ENCODE measurements around the gene PITX2. TPM values are rescaled to one million over a fixed set of nuclear protein-coding genes. Genes with fewer than 3 reads are reported as not detected.

Gene PITX2
- total and polyA plus RNA-seq, 7 donors, result 12.4 to 66.3 (median 49.2) TPM

- intact Hi-C loops (cut with DNase I), result no loop called here
- no peaks in the 10 kb centered on the region for H3K9me3 ChIP-seq
These were observed 31.4 kb upstream of the PITX2 start for GRCh38 chr4:110654254-110654635.

GRCh38 chr4:110653321-110654253 lies 30.7 kb upstream of the PITX2 start:
- ATAC-seq, result no peak
- no peaks in the 10 kb centered on the region for H3K9me3 ChIP-seq

More at GRCh38 chr4:110654254-110654635, 31.4 kb upstream of the PITX2 start:
- no peak for ATAC-seq
- H3K4me1 ChIP-seq, result no peaks in the 10 kb centered on the region
- no peak overlapping the region for H3K27ac ChIP-seq
- no peaks in the 10 kb centered on the region for H3K36me3 ChIP-seq (ENCODE audit: insufficient read depth in 1 of 2, low read depth in 1 of 2)
- H3K27me3 ChIP-seq (ENCODE audit: insufficient read depth in 3 of 3, low read length in 2 of 3), result no peaks in the 10 kb centered on the region
- H3K4me3 ChIP-seq, result no peak overlapping the region
- no peak for DNase-seq
- TF ChIP-seq CTCF (IDR thresholded peaks at IDR 0.05), result no peak

GRCh38 chr4:110644008-110644407 lies 21.1 kb upstream of the PITX2 start:
- no peak for TF ChIP-seq CTCF (IDR thresholded peaks at IDR 0.05)
- Histone ChIP-seq H3K27me3 (ENCODE audit: insufficient read depth in 3 of 3, low read length in 2 of 3) (peaks cover 0 to 4% (median 1%) of the 10 kb centered on the region in 3 donors), H3K27ac (no peak overlapping the region), H3K36me3 (ENCODE audit: insufficient read depth in 1 of 2, low read depth in 1 of 2) (no peaks in the 10 kb centered on the region), H3K9me3 (no peaks in the 10 kb centered on the region), H3K4me1 (no peaks in the 10 kb centered on the region), H3K4me3 (no peak overlapping the region)
- DNase-seq (no peak), ATAC-seq (no peak)
- intact Hi-C loops (cut with DNase I), result no loop called here
- 57 to 81% (median 81%) methylated on average over 1 of the region's 1 CpG for WGBS, 3 donors

More at GRCh38 chr4:110653321-110654253, 30.7 kb upstream of the PITX2 start:
- no peaks in the 10 kb centered on the region for H3K27me3 ChIP-seq (ENCODE audit: insufficient read depth in 3 of 3, low read length in 2 of 3)
- no peaks in the 10 kb centered on the region for H3K4me1 ChIP-seq
- DNase-seq, result no peak
- H3K36me3 ChIP-seq (ENCODE audit: insufficient read depth in 1 of 2, low read depth in 1 of 2), result no peaks in the 10 kb centered on the region
- H3K4me3 ChIP-seq, result no peak overlapping the region
- intact Hi-C loops (cut with DNase I), result no loop called here
- no peak overlapping the region for H3K27ac ChIP-seq
- no peak for TF ChIP-seq CTCF (IDR thresholded peaks at IDR 0.05)
- WGBS, 3 donors, result 72 to 78% (median 73%) methylated on average over 6 of the region's 6 CpGs

- Histone ChIP-seq H3K9me3 (no peaks in the 10 kb centered on the region), H3K36me3 (ENCODE audit: insufficient read depth in 1 of 2, low read depth in 1 of 2) (no peaks in the 10 kb centered on the region), H3K4me1 (no peaks in the 10 kb centered on the region), H3K4me3 (no peak overlapping the region), H3K27me3 (ENCODE audit: insufficient read depth in 3 of 3, low read length in 2 of 3) (peaks cover 0 to 4% (median 1%) of the 10 kb centered on the region in 3 donors), H3K27ac (no peak overlapping the region)
- no peak for DNase-seq
- 87 to 91% (median 88%) methylated on average over 1 of the region's 1 CpG for WGBS, 3 donors
- intact Hi-C loops (cut with DNase I), result no loop called here
- TF ChIP-seq CTCF (IDR thresholded peaks at IDR 0.05), result no peak
- ATAC-seq, result no peak
These were observed 20.2 kb upstream of the PITX2 start for GRCh38 chr4:110643096-110643495.

Measured in psoas muscle (tissue), 8 donors.